NK-92 (cell line): ENCODE results near the gene STON2.

Experiments
- DNase-seq: peaks from one replicate; lab custom pipeline; 2025; ENCODE audit not compliant: unreplicated experiment; lab: John Stamatoyannopoulos, UW

The STON2 gene

GRCh38 chr14:81418057-81418790 lies 18.1 kb upstream of the STON2 start:
- DNase-seq: no peak

- no peak for DNase-seq
These were observed 16.9 kb upstream of the STON2 start for GRCh38 chr14:81416981-81417380.

GRCh38 chr14:81416194-81416952 lies 16.2 kb upstream of the STON2 start:
- DNase-seq: no peak

- no peak for DNase-seq
These were observed 15.7 kb upstream of the STON2 start for GRCh38 chr14:81415781-81416180.

- DNase-seq: no peak
These were observed 14.0 kb upstream of the STON2 start for GRCh38 chr14:81414123-81414522.

- DNase-seq: no peak
These were observed 12.7 kb upstream of the STON2 start for GRCh38 chr14:81412779-81413178.

- no peak for DNase-seq
These were observed 8.5 kb upstream of the STON2 start for GRCh38 chr14:81408595-81408994.

GRCh38 chr14:81406863-81407262 lies 6.7 kb upstream of the STON2 start:
- DNase-seq: no peak

GRCh38 chr14:81402123-81402495 lies 2.0 kb upstream of the STON2 start:
- DNase-seq: no peak

- no peak for DNase-seq
These were observed 1.4 kb upstream of the STON2 start for GRCh38 chr14:81401420-81402122.

GRCh38 chr14:81400852-81401251 lies 728 bp upstream of the STON2 start:
- DNase-seq: no peak

GRCh38 chr14:81398196-81398891 lies 1.8 kb downstream of the STON2 start:
- DNase-seq: no peak

GRCh38 chr14:81396113-81396512 lies 4.0 kb downstream of the STON2 start:
- no peak for DNase-seq

- DNase-seq: no peak
These were observed 5.4 kb downstream of the STON2 start for GRCh38 chr14:81394739-81395138.

GRCh38 chr14:81392976-81393643 lies 7.0 kb downstream of the STON2 start:
- DNase-seq: no peak

GRCh38 chr14:81392052-81392451 lies 8.1 kb downstream of the STON2 start:
- DNase-seq: no peak

- no peak for DNase-seq
These were observed 9.4 kb downstream of the STON2 start for GRCh38 chr14:81390696-81391095.

- DNase-seq: no peak
These were observed 11.8 kb downstream of the STON2 start for GRCh38 chr14:81388336-81388735.

- DNase-seq: no peak
These were observed 13.8 kb downstream of the STON2 start for GRCh38 chr14:81386290-81386745.

GRCh38 chr14:81385886-81386285 lies 14.2 kb downstream of the STON2 start:
- DNase-seq: no peak

GRCh38 chr14:81385419-81385818 lies 14.7 kb downstream of the STON2 start:
- DNase-seq: no peak
